AG10803 (cell line): ENCODE measurements around the gene PMEPA1.
A peak's percentile ranks its signal among the peaks of the same experiment; 100 is the strongest.

ENCODE experiments used
- DNase-seq: peaks from one replicate; pipeline ENCODE4 v3.0.0; 2010; ENCODE audit warnings: low read depth
- H3K4me3 ChIP-seq: 2 replicates; pipeline ENCODE4 v1.5.1; 2011; ENCODE audit warnings: mild to moderate bottlenecking, low read length, control low read depth
- CTCF ChIP-seq: conservative IDR thresholded peaks from 2 replicates; pipeline ENCODE4 v1.5.1; 2011; ENCODE audit warnings: mild to moderate bottlenecking, low read length, control low read depth, inconsistent platforms

PMEPA1 gene

GRCh38 chr20:57753332-57754164 is 43.7 kb upstream of the PMEPA1 start:
- DNase-seq, result no peak
- TF ChIP-seq CTCF, result no peak
- no peak overlapping the region for H3K4me3 ChIP-seq

DNA sequence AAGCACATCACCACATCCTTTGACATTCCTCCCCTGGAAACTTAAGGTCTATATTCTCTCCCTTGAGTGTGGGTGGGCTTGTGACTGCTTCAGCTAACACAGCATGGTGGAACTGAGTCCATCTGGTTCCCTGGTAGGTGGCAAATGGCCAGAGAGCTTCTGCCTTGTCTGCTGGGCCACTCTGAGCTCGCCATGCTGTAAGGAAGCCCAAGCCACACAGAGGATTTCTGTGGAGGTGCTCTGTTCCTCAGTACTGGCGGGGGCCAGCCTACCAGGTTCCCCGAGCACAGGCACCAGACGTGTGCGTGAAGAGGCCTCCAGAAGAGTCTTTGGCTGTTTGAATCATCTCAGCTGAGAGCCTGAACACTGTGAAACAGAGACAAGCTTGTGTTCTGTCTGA is 41.6 kb upstream of the PMEPA1 start:
- no peak overlapping the region for H3K4me3 ChIP-seq
- TF ChIP-seq CTCF, result no peak
- no peak for DNase-seq

DNA sequence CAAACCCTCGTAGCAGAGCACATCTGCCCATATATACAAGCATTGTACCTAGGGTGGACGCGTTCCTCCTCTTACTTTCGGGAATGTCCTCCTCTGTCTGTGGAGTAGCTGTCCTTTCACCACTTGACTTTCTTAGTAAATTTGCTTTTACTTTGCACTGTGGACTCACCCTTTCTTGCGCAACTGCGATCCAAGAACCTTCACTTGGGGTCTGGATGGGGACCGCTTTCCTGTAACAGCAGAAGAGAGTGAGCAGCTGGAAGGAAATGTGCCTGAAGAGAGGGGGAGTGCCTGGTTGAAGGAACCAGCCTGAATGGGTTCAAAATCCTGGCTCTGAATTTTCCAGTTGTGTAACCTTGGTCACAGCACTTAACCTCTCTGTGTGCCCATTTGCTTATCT is 40.1 kb upstream of the PMEPA1 start:
- DNase-seq, result no peak
- TF ChIP-seq CTCF, result no peak
- no peak overlapping the region for H3K4me3 ChIP-seq

DNA sequence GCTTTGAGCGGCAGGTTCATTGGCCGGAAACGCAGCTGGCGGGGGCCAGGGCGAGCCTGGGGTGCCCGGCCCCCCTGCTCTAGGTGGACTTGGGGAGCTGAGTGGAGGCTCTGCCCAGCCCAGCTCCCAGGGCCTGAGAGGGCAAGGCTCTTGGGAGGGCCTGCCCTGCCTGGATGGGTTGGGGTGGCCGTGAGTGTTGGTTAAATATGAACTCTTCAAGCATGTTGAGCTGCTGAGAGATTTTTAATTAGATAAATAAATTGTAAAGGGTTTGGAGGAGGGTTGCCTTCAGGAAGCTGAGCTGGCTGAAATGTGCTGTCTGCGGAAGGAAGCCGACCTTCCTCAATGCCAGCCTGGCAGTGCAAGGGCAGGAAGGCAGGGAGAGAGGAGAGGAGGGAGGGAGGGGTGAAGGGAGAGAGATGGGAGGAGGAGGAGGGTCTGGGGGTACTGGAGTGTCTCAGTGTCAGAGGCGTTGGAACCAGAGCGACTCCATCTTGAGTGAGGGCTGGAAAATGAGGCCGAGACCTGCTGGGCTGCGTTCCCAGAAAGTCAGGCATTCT is 39.4 kb upstream of the PMEPA1 start:
- no peak for TF ChIP-seq CTCF
- no peak for DNase-seq
- peak overlapping the region; percentile 55 for H3K4me3 ChIP-seq

DNA sequence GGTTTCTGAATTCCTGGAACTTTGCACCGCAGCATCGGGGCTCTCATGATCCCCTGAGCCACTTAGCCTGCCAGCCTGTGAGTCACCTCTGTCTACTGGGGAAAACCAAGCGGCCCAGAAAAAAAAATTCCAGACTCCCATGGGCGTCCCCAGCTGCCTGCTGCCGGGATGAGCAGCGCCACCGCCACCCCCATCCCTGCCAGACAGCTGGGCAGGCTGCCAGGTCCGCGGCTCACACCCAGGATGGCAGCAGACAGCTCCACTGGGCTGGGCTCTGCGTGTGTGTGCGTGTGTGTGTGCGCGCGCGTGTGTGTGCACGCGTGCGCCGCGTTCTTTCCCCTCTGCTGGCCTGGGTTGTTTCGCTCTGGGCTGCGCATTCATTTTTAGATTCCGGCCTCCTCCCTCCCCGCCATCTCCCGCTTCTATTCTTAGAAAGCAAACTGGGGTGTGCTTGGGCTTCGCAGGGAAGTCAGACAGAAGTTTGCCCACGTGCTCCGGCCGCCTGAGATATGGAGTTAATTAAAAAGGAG is 38.9 kb upstream of the PMEPA1 start:
- H3K4me3 ChIP-seq, result peak overlapping the region; percentile 55

DNA sequence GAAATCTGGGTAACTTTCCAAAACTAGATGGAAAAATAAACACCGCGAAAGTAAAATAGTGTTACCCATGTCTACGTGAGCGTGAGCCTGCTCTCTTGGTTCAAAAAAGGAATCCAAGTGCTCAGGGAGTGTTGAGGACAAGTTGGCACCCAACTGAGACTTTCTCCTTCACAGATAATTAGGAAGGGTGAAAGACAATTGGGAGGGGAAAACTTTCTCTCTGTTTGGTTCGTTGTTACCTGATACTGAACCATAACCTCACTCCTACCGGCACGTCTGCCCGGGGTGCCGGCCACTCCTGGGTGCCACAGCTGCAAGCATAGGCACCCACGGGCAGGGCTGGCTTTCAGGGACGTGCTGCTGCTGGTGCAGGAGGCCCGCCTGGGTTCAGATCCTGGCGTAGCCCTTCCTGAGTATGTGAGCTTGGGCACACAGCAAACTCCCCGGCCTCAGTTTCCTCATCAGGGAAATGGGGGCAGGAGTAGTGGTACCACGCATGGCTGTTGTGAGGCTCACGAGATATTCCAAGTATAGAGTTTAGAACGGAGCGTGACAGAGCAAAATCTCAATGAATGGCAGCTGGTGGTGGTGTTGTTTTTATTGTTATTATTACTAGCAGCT is 38.2 kb upstream of the PMEPA1 start:
- no peak for DNase-seq
- peak overlapping the region; percentile 55; the same call in 1 of the 2 replicates for H3K4me3 ChIP-seq
- TF ChIP-seq CTCF, result no peak

More for the DNA sequence above, 38.9 kb upstream of the PMEPA1 start:
- DNase-seq, result peak; percentile 79
- TF ChIP-seq CTCF, result no peak
